HepG2 (cell line): Measurements from ENCODE around the gene PAK2. TPM values are rescaled to one million over a fixed set of nuclear protein-coding genes. Genes with fewer than 3 reads are reported as not detected.

Source experiments
- ARID3A ChIP-seq: IDR thresholded peaks from 2 replicates; pipeline ENCODE4 v1.6.1; 2012; ENCODE audit warnings: low read depth, low read length, improper control_type of control experiment
- FOXA3 ChIP-seq: IDR thresholded peaks from 2 replicates; pipeline ENCODE4 v1.6.1; 2016; ENCODE audit warnings: missing genetic modification reagents, missing compliant biosample characterization
- HMGXB4 ChIP-seq, 2 experiments: sonication (generic) in 1 of 2; formaldehyde crosslinking in 1 of 2; IDR thresholded peaks; 2 replicates each; pipeline versions ENCODE4 v1.4.0 to v1.6.1; 2018 to 2020; ENCODE audit warnings: missing genetic modification reagents in 2 of 2, borderline replicate concordance in 1 of 2, low read depth in 1 of 2, mild to moderate bottlenecking in 1 of 2, missing biosample characterization in 1 of 2
- KIAA2018 ChIP-seq: sonication (generic); formaldehyde crosslinking; IDR thresholded peaks from 2 replicates; pipeline ENCODE4 v1.5.0; 2020; ENCODE audit warnings: mild to moderate bottlenecking, missing genetic modification reagents, borderline replicate concordance
- MIER2 ChIP-seq: IDR thresholded peaks from 2 replicates; pipeline ENCODE4 v1.6.1; 2016; ENCODE audit warnings: missing biosample characterization, missing genetic modification reagents
- MIXL1 ChIP-seq: IDR thresholded peaks from 2 replicates; pipeline ENCODE4 v1.6.1; 2016
- MNT ChIP-seq: fragments of 450-650 bp; IDR thresholded peaks from 2 replicates; pipeline ENCODE4 v1.6.1; 2016
- NR2F6 ChIP-seq, 2 experiments: IDR thresholded peaks; 2 replicates each; pipeline ENCODE4 v1.6.1; 2016; ENCODE audit warnings: antibody characterized with exemption in 1 of 2, mild to moderate bottlenecking in 1 of 2
- ZBTB33 ChIP-seq: sonication (generic); formaldehyde crosslinking; IDR thresholded peaks from 2 replicates; pipeline ENCODE4 v1.4.0; 2020; ENCODE audit warnings: missing genetic modification reagents
- polyA plus RNA-seq, 8 experiments: library from polyadenylated mRNA; depleted of rRNA in 3 of 8; stranded (reverse) in 7 of 8; unstranded in 1 of 8; fragments of >200 nt; fragmentation: Illumina TruSeq in 4 of 8; extraction: Trizol in 4 of 8; gene quantifications; 2 replicates each; pipeline versions ENCODE4 v1.2.1 to v1.2.3, GENCODE V29; 2011 to 2016; ENCODE audit warnings: low read depth in 4 of 8, missing spikeins in 1 of 8, mixed read lengths in 1 of 8; ENCODE audit not compliant: insufficient read depth in 1 of 8
- total RNA-seq, 5 experiments: library from RNA; depleted of rRNA; stranded (reverse); fragments of >200 nt; fragmentation: Illumina TruSeq; extraction: Trizol; gene quantifications; 2 replicates each; pipeline ENCODE4 v1.2.3, GENCODE V29; 2016; ENCODE audit warnings: low read depth in 1 of 5

Gene PAK2
- total and polyA plus RNA-seq, 2 of the 13 experiments (the other 11 are each of a cell fraction or from before 2014, with no cell fraction given) = 23.0 to 24.7 TPM

GRCh38 chr3:196837819-196838420, 98.3 kb downstream of the PAK2 start (continued):
- 0 out of 2 replicates have a peak, but pooled peaks have one; percentile 15 for TF ChIP-seq MIER2 (CRISPR knock-in tag)
- peak; percentile 65; the same call in 1 of the 2 replicates for TF ChIP-seq ARID3A
- TF ChIP-seq FOXA3 (CRISPR knock-in tag) = peak; percentile 26; the same call in 1 of the 2 replicates
- TF ChIP-seq ZBTB33 (CRISPR knock-in tag) = peak; percentile 89
- TF ChIP-seq MNT = no peak
- 0 out of 2 replicates have a peak, but pooled peaks have one; percentile 14 for TF ChIP-seq MIXL1 (CRISPR knock-in tag)
- no peak for TF ChIP-seq KIAA2018
- TF ChIP-seq HMGXB4 (CRISPR knock-in tag; IDR thresholded peaks at IDR 0.05; ENCODE audit: borderline replicate concordance in 1 of 2, low read depth in 1 of 2) = peak; percentile 44 to 52; a peak in 1 of 4 replicates
- no peak for TF ChIP-seq NR2F6 (IDR thresholded peaks at IDR 0.05)
- TF ChIP-seq NR2F6 (CRISPR knock-in tag; IDR thresholded peaks at IDR 0.05) = peak; percentile 52; the same call in 1 of the 2 replicates
